ENCODE measurements around the gene GTF2E1. TPM values are rescaled to one million over a fixed set of nuclear protein-coding genes. Genes with fewer than 3 reads are reported as not detected.
A peak's percentile ranks its signal among the peaks of the same experiment; 100 is the strongest.

The GTF2E1 gene
- polyA plus RNA-seq, 3 donors: 6.1 to 7.9 (median 6.9) TPM

GRCh38 chr3:120752230-120752629 is 9.7 kb downstream of the GTF2E1 start:
- no peaks in the 10 kb centered on the region for H4K20me1 ChIP-seq (ENCODE audit: insufficient read depth, low read length)
- no peaks in the 10 kb centered on the region for H3K27me3 ChIP-seq (ENCODE audit: control insufficient read depth in 2 of 2, insufficient read depth in 2 of 2, low read length in 2 of 2)
- H3K9ac ChIP-seq (ENCODE audit: insufficient read depth, low read length, poor library complexity, severe bottlenecking): no peak overlapping the region
- peaks cover 30% of the 10 kb centered on the region for H3K4me1 Mint-ChIP-seq
- peaks cover 16 to 32% of the 10 kb centered on the region in 2 donors for H3K36me3 ChIP-seq (replicated peaks in 1 of 2; ENCODE audit: control insufficient read depth in 1 of 2, insufficient read depth in 2 of 2, low read length in 2 of 2)
- peaks cover 59% of the 10 kb centered on the region for H3K79me2 ChIP-seq (ENCODE audit: insufficient read depth, low read length)
- peaks cover 18 to 26% of the 10 kb centered on the region in 2 donors for H3K36me3 Mint-ChIP-seq
- intact Hi-C loops (cut with micrococcal nuclease): no loop called here
- H3K27ac Mint-ChIP-seq: no peak overlapping the region
- H3K9me3 Mint-ChIP-seq: peaks cover 1 to 6% (median 3%) of the 10 kb centered on the region in 7 donors
- no peak for DNase-seq
- H3K4me3 Mint-ChIP-seq: no peak overlapping the region
- H3K9me3 ChIP-seq (replicated peaks in 1 of 2; ENCODE audit: control insufficient read depth in 1 of 2, insufficient read depth in 1 of 2, low read length in 2 of 2): no peaks in the 10 kb centered on the region
- H3K27ac ChIP-seq (ENCODE audit: low read depth in 1 of 2, low read length in 2 of 2): peak overlapping the region in 1 of 2 donors; percentile 70
- H3K4me1 ChIP-seq (ENCODE audit: control insufficient read depth in 1 of 2, insufficient read depth in 2 of 2, low read length in 2 of 2): peaks cover 8 to 15% of the 10 kb centered on the region in 2 donors
- WGBS (ENCODE audit: insufficient coverage): no CpG with 5 or more reads among the region's 1 CpG
- H3K4me2 ChIP-seq (replicated peaks; ENCODE audit: extremely low read depth, low read length, poor library complexity, severe bottlenecking): no peak overlapping the region
- no peak for TF ChIP-seq CTCF (IDR thresholded peaks at IDR 0.05)
- no peak overlapping the region for H2AFZ ChIP-seq (ENCODE audit: insufficient read depth, low read depth, low read length, poor library complexity, severe bottlenecking)
- no peak overlapping the region for H3K4me3 ChIP-seq (replicated peaks in 1 of 3; ENCODE audit: low read depth in 2 of 3, low read length in 3 of 3)
- no peaks in the 10 kb centered on the region for H3K27me3 Mint-ChIP-seq (ENCODE audit: low read depth in 3 of 3)

- no CpG with 5 or more reads among the region's 2 CpGs for WGBS (ENCODE audit: insufficient coverage)
- Histone ChIP-seq H3K27me3 (ENCODE audit: control insufficient read depth in 2 of 2, insufficient read depth in 2 of 2, low read length in 2 of 2) (no peaks in the 10 kb centered on the region), H3K9me3 (replicated peaks in 1 of 2; ENCODE audit: control insufficient read depth in 1 of 2, insufficient read depth in 1 of 2, low read length in 2 of 2) (no peaks in the 10 kb centered on the region), H3K4me3 (replicated peaks in 1 of 3; ENCODE audit: low read depth in 2 of 3, low read length in 3 of 3) (no peak overlapping the region), H3K4me1 (ENCODE audit: control insufficient read depth in 1 of 2, insufficient read depth in 2 of 2, low read length in 2 of 2) (peaks cover 8 to 15% of the 10 kb centered on the region in 2 donors), H3K27ac (ENCODE audit: low read depth in 1 of 2, low read length in 2 of 2) (peak overlapping the region in 1 of 2 donors; percentile 70), H4K20me1 (ENCODE audit: insufficient read depth, low read length) (no peaks in the 10 kb centered on the region), H3K36me3 (replicated peaks in 1 of 2; ENCODE audit: control insufficient read depth in 1 of 2, insufficient read depth in 2 of 2, low read length in 2 of 2) (peaks cover 16 to 32% of the 10 kb centered on the region in 2 donors), H2AFZ (ENCODE audit: insufficient read depth, low read depth, low read length, poor library complexity, severe bottlenecking) (no peak overlapping the region), H3K9ac (ENCODE audit: insufficient read depth, low read length, poor library complexity, severe bottlenecking) (no peak overlapping the region), H3K4me2 (replicated peaks; ENCODE audit: extremely low read depth, low read length, poor library complexity, severe bottlenecking) (no peak overlapping the region), H3K79me2 (ENCODE audit: insufficient read depth, low read length) (peaks cover 65% of the 10 kb centered on the region)
- no peak overlapping the region for H3K4me3 Mint-ChIP-seq
- H3K27ac Mint-ChIP-seq: peak overlapping the region in 2 of 7 donors; percentile 12 to 86
- H3K27me3 Mint-ChIP-seq (ENCODE audit: low read depth in 3 of 3): no peaks in the 10 kb centered on the region
- H3K4me1 Mint-ChIP-seq: peaks cover 30% of the 10 kb centered on the region
- H3K36me3 Mint-ChIP-seq: peaks cover 22 to 29% of the 10 kb centered on the region in 2 donors
- intact Hi-C loops (cut with micrococcal nuclease): no loop called here
- TF ChIP-seq CTCF (IDR thresholded peaks at IDR 0.05): no peak
- no peak for DNase-seq
- peaks cover 0 to 4% (median 0%) of the 10 kb centered on the region in 7 donors for H3K9me3 Mint-ChIP-seq
Observed at GRCh38 chr3:120752865-120753264, 10.3 kb downstream of the GTF2E1 start.

Measured in CD14-positive monocyte (primary cell).